Stimulated activated CD8-positive, alpha-beta memory T cell treated with anti-CD3 and anti-CD28 coated beads, Interleukin-15, amount 100 ng/mL, for 1 hour (primary cell): ENCODE data around the gene ARFGEF2.
"Not testable (repeated sequence)": the region's sequence is repeated elsewhere in the genome, so short reads cannot be mapped to it uniquely, and the experiment has no call there.

Source experiments
- DNase-seq: peaks from one replicate; pipeline ENCODE4 v3.0.0-alpha.2; 2020; ENCODE audit warnings: low read depth

The ARFGEF2 gene

DNA sequence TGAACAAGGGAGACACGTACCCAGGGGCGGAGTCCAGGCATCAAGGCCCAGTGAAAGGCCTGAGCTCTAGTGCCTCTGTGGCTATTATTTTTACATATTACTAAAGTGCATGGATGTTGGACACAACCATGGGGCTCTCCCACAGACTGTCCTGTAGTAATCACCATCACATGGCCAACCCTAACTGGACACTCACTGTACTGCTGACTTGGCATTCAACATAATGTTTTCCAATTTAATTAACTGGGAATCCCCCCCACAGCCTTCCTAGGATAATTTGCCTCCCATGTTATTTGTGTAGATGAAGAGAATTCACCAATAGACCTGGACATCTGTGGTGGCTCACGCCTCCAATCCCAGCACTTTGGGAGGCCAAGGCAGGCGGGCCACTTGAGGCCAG lies 34.5 kb downstream of the ARFGEF2 start:
- no peak for DNase-seq

DNA sequence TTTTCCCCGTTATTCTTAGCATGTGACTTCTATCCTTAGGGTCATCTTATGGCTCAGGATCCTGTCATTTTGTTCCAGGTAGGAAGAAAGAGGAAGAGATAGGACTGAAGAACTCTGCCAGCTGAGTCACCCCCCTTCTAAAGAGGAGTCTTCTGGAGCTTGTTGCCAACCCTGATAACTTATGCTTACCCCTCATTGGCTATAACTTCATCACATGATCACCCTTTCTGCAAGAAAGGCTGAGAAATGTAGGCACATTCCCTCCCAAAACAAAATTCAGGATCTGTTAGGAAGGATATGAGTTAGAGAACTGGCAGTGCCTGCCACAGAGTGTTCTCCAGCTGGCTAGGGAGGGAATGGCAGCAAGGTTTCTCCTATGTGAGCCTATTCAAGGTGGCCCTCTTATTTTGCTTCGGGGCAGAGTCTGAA lies 35.6 kb downstream of the ARFGEF2 start:
- DNase-seq, result no peak

DNA sequence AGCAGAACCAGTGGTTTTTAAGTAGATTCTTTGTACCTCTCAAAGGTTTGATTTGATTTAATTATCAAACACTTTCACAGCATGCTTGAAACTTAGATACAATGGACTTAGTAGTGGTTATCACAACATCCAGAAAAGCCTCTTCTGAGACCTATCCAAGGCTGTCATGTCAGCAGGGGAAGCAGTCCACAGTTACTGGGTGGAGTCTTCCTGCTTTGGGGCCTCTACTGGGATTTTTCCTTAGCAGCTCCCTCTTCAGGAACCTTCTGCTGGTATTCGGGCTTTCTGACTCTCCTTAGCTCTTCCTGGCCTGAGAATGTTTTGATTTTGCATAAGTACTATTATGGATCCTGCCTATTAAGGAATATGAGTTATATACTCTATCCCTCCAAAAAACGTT lies 36.0 kb downstream of the ARFGEF2 start:
- DNase-seq, result no peak

DNA sequence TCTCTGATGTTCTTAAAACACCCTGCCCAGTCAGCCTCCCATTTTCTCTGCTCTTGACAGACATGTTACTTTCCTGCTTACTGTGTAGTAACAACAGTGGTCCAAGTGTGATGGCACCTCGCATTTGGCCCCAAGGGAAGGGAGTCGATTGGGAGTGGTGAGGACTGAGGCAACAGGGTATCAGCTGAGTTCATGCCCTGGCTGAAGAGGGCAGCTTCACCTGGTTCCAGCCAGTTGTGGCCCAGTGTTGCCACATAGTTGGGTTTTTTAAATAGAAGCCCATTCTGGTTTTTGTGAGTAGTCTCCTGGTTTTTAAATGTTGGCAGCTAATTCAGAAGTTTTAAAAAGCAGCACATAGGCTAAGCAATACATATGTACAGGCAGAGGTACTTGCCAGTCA lies 37.2 kb downstream of the ARFGEF2 start:
- no peak for DNase-seq

DNA sequence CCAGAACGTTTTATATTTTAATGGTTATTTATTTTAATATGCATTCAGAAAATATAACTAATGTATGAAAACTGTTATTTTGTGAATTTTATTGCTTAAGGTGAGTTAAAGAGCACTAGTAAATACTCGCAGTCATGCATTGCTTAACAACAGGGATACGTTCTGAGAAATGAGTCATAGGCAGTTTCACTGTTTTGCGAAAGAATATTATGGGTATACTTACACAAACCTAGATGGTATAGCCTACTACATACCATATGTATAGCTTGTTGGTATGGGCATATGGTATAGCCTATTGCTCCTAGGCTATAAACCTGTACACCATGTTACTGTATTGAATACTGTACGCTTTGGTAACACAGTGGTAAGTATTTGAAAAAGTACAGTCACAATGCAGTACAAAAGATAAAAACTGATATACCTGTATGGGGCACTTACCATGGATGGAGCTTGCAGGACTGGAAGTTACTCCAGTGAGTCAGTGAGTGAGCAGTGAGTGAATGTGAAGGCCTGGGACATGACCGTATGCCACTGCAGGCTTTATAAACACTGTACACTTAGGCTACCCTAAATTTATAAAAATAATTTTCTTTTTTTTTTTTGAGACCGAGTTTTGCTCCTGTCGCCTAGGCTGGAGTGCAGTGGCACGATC lies 38.5 kb downstream of the ARFGEF2 start:
- DNase-seq, result no peak

DNA sequence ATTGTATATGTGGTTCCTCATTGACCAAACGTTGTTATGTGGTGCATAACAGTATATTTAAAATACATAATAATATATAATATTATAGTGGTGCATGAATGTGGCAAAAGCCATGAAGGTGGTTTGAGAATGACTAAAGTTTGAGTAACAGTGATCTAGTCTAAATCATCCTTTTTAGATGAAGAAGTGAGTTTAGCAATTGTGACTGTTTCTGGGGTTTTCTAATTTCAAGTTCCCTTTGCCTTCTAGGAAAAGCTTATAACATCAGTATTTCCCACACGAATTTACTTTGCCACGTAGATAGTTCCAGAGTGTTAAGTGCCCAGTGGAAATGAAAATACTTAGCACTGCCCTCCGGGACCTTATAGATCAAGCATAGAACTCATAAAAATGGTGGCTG lies 40.9 kb downstream of the ARFGEF2 start:
- DNase-seq, result no peak

DNA sequence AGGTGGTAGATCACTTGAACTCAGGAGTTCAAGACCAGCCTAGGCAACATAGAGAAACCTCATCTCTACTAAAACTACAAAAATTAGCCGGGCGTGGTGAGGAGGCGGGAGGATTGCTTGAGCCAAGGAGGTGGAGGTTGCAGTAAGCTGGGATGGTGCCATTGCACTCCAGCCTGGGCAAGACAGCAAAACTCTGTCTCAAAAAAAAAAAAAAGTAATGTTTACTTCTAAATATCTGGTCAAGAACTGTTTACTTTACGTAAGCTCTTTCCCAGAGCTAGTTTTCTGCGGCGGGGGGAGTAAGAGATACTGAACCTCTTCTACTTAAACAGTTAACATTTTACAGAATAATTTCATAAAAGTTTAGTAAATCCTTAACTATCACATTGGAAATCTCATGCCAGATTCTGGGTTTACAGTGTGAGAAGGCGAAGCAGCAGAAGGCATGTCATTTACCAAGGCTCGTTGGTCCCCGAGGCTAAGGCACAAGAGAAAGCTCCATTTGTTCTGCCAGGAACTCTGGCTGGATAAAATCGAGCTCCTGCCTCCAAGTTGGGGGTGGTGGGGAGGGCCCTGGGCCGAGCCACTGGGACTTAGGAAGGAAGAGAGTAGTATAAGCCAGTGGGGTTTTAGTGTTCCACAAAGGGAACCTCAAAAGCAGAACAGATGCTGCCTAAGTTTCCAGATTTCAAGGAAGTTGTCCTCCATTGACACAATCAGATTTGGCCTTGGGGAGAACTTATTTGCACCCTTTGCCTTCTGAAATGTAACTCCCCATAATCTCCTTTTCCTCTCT lies 41.7 kb downstream of the ARFGEF2 start:
- no peak for DNase-seq

DNA sequence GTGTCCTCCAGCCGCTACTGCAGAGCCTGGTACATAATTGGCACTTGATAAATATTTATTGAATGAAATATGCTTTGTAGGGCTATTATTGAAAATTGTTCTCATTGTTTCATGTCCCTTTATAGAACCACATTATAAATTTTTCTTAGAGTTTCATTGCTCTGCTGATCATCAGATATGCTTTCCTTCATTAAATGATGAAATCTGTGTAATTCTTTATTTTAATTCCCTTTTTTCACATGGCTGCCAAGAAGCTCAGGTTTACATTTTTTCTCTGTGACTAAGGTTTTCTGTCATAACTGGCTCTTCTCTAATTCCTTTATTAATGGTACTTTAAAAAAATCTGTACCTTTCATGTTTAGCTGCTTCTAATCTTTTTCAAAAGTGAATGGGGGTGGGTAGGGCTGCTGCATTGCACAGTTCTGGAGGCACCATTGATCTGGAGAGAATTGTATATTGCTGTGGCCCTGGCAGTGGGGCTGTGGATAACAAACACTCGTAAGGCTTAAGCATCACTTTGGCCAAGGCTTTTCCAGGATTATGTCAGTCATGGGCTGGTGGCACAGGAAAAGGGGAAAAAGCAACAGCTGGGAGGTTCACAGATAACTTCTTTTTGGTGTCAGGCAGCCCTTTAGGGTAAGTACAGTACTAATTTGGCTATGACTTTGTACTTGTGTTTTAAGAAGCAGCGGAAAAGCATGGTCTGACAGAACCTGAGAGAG lies 43.8 kb downstream of the ARFGEF2 start:
- no peak for DNase-seq

DNA sequence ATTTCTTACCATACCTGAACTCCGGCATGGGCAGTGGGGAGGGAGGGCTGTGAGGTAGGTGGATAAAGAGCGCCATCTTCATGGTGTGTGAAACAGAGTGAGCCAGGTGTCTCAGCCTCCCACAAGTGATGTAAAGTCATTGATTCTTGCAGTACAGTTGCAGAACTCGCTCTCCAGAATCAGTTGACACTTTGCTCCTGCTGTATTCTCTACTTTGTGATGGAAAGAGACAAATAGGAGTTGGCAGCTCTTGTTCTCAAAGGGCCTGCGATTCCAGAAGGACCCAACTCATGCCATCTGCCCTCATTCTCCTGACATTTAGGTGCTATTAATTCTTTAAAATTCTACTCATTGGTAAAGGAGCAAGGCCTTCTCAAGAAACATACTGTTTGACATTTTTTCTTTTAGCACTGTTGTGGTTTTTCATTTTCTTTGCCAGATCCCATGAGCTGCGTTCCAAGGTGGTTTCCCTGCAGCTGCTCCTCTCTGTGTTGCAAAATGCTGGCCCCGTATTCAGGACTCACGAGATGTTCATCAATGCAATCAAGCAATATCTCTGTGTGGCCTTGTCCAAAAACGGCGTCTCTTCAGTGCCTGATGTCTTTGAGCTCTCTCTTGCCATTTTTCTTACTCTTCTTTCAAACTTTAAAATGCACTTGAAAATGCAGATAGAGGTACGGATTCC lies 49.3 kb downstream of the ARFGEF2 start:
- DNase-seq, result no peak

DNA sequence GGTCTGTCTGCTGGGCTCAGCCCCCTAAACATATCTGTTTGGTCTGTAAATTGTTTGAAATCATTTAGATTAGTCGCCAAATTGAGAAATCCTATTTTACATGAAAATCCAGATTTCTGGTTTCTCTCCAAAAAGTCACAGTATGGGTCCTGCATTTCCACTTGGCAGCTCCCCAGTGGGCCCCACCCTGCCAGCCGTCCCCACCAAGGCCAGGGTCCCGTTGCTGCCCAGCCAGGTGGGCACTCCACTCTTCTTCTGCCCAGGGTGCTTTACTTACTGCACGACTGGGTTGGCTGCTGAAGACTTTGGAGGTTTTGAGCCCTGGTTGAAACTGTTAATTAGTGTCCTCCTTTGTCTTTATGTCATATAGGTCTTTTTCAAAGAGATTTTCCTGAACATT lies 50.4 kb downstream of the ARFGEF2 start:
- no peak for DNase-seq

DNA sequence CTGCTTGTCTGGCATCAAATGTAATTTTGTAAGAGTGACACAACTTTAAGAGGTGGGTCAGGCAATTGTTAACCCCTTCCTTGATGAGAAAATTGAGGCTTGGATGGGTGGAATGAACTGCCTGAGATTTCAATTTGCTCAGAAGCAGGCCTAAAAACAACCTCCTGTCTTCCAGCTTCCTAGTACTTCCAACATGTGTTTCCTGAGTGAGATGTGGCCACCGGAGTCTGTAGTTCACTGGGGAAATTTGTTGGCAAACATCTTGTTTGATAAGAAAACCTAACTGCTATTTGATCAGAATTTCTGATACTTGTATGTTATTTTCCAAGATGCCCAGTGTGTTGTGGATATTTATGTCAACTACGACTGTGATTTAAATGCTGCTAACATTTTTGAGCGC lies 51.3 kb downstream of the ARFGEF2 start:
- no peak for DNase-seq

DNA sequence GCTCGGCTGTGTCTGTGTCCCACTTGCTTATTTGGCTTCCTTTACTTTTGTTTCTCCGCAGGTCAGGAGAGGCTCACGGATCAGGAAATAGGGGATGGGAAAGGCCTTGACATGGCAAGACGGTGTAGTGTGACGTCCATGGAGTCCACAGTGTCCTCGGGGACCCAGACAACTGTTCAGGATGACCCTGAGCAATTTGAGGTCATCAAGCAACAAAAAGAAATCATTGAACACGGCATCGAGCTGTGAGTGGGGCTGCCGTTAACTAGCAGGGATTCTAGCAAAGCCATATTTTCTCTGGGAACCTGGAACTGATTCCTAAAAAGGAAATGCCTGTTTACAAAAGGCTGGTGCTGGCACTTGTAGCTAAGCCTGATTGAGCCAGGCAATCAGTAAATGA lies 54.4 kb downstream of the ARFGEF2 start:
- DNase-seq, result no peak

DNA sequence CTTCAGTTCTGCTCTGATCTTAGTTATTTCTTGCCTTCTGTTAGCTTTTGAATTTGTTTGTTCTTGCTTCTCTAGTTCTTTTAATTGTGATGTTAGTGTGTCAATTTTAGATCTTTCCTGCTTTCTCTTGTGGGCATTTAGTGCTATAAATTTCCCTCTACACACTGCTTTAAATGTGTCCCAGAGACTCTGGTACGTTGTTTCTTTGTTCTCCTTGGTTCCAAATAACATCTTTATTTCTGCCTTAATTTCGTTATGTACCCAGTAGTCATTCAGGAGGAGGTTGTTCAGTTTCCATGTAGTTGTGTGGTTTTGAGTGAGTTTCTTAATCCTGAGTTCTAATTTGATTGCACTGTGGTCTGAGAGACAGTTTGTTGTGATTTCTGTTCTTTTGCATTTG lies 58.5 kb downstream of the ARFGEF2 start:
- DNase-seq, result not testable (repeated sequence)

DNA sequence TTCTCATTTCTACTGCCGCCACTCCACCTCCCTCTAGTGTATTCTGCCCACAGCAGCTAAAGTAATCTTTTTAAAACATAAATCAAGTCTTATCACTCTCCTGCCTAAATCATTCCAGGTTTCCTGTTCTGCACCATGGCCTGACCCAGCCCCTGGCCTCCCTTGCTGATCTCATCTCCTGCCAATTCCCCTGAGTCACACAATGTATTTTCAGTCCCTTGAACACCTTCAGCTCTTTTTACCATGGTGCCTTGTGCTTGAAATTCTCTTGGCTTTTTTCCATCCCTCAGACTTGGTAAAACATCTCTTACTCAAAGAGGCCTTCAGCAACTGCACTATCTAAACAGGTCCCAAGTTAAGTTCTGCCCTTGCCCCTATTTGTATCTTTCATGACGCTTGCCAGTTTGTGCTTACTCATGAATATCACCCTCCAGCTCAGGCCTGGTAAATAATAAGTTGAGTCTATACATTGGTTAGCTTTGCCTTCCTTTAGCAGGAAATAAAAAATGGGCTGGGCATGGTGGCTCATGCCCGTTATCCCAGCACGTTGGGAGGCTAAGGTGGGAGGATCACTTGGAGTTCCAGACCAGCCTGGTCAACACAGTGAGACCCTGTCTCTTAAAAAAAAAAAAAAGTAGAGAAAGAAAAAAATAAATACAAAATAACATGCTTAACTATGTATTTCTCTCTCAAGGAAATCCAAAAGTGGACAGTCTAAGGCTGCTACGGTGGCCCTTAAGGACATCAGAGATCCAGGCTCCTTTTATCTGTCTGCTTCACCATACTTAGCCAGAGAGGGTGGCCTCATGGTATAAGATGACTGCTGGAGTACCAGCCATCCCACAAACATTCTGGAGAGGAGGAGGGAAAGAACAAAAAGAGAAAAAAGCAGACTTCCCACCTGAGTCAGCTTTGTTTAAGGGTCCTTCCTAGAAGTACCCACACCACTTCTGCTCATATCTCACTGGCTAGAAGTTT lies 62.2 kb downstream of the ARFGEF2 start:
- no peak for DNase-seq

DNA sequence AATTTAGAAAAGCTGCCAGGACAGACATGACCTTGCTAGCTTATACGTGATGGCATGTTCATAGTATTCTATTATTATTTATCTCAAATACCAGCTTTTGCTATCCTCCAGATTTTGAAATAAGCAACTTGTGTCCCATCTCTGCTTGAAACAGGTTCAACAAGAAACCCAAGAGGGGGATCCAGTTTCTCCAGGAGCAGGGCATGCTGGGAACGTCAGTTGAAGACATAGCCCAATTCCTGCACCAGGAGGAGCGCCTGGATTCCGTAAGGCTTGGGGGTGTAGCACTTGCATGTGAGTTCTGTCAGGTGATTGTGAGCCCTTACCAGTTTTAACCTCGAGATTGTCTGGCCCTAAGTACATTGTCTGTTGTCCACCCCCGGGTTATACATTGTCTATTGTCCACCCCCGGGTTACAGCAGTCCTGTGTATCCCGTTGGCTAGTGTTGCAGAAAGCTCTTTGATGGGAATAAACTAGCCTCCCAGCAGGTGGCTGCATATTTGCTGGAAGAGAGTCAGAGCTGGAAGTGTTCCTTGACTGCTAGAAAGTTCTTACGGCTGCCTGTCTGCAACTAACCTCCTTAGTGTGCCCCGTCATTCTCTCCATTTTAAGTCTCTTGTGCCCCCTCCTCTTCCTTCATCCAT lies 63.2 kb downstream of the ARFGEF2 start:
- no peak for DNase-seq

DNA sequence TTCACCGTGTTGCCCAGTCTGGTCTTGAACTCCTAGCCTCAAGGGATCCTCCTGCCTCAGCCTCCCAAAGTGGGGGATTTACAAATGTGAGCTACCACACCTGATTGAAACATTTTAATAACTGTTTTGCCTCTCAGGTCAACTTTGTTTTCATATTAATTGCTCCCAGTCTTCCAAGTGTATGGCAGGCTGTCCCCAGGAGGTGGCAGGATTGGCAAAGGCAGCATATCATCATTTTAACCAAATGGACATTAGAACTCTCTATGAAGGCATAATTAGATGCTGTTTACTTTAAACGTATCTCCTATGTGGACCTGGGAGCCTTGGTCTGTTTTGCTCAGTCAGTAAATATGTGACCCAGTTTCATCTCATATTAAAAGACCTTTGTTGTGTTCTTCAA lies 65.4 kb downstream of the ARFGEF2 start:
- DNase-seq, result no peak

DNA sequence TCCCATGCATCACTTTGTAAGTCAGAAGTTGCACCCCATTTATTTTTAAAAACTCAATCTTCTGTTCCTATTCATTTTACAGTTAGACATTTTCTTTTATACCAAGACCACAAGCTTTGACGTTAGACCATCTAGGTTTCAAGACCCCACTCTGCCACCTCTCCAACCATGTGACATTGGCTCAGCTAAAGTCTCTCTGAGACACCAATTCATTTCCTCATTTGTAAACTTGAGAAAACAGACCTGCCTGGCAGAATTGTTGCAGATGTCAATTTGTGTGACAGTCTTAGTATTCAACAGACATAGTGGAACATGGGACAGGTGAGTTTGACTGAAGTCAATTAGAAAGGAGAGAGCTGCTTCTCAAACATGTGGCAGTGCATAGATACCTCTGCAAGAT lies 69.0 kb downstream of the ARFGEF2 start:
- no peak for DNase-seq

DNA sequence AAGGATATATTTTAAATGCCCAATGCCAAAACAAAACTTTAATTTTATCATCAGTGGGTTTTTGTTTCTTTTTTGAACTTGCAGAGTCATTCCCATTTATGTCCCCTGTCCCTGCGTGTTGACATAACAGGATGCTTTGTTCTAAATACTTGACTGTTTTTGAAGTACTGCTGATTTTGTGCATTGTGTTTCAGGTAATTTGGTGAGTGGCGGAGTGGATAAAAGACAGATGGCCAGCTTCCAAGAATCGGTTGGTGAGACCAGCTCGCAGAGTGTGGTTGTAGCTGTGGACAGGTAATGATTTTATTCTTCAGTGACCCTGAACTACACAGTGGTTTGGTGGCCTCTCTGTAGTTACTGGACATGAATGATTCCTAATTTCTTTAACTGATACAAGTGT lies 74.1 kb downstream of the ARFGEF2 start:
- DNase-seq, result no peak

DNA sequence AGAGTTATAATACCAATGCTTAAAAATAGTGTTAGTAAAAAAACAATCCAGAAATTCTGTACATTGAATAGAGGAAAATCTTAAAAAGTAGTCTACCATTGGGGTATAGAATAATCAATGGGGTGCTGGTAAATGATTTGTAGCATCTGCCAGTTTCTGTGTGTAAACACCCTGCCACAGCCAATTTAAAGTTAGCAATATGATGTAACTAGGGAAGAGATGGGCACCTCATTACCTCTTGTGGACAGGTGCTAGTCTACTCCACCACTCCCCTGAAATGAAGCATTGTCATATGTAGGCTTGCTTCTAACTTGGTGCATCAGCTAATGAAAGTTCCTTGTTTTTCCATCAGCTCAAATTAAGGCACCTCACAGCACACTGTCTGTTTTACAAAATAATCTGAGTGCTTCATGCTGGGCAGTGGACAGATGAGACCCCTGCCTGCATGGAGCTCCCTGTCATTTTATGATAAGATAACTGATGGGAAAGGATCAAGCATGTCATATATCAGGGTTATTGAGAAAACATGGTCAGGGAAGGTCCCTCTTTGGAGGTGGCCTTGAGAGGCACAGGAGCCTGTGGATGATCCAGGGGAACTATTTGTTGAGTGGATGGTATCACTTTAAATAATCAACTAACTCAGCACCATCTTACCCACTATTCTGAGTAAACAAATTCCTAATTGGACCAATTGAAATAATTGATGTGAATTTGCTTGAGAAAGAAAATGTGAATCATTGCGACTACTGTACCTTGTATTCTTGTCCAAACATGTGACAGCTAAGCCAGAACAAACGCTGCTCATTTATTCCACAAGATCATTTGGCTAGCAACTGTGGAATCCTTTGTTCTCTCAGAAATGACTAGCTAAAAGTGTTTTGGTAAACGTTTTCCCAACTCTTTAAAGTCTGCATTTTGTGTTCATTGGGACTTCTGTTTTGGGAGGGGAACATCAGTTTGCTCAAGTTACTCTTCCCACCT lies 78.7 kb downstream of the ARFGEF2 start:
- DNase-seq, result no peak

DNA sequence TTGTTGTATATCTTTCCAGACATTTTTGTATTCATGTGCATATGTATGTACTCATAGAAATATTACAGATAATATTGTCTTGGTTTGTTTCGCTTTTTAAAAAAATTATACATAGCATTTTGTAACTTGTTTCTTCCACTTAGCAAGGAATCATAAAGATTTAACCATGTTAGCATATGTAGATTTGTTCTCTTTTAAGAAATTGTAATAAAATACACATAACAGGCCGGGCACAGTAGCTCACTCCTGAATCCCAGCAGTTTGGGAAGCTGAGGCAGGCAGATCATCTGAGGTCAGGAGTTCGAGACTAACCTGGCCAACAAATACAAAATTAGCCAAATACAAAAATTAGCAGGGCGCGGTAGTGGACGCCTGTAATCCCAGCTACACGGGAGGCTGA lies 80.2 kb downstream of the ARFGEF2 start:
- DNase-seq, result no peak
